Suprapubic skin (tissue), 4 donors: Measurements from ENCODE around the gene RFFL. TPM values are rescaled to one million over a fixed set of nuclear protein-coding genes. Genes with fewer than 3 reads are reported as not detected.

Experiments used
- DNase-seq, 2 donors: peaks; one replicate each; pipeline ENCODE4 v3.0.0-alpha.2; 2019; ENCODE audit warnings: low spot score in 2 of 2
- H3K27ac ChIP-seq: fragments of 200-600 bp; sonication (generic); one replicate; pipeline ENCODE4 v1.5.1; 2019
- H3K27me3 ChIP-seq: fragments of 200-600 bp; sonication (generic); one replicate; pipeline ENCODE4 v1.5.1; 2019
- H3K36me3 ChIP-seq: fragments of 200-600 bp; sonication (generic); one replicate; pipeline ENCODE4 v1.5.1; 2019
- H3K4me1 ChIP-seq: fragments of 200-600 bp; sonication (generic); one replicate; pipeline ENCODE4 v1.5.1; 2019
- H3K4me3 ChIP-seq: fragments of 200-600 bp; sonication (generic); one replicate; pipeline ENCODE4 v1.5.1; 2019; ENCODE audit warnings: mild to moderate bottlenecking
- H3K9me3 ChIP-seq: fragments of 200-600 bp; sonication (generic); one replicate; pipeline ENCODE4 v1.5.1; 2019
- CTCF ChIP-seq, 2 donors: fragments of 200-600 bp in 1 of 2; fragments of 450-650 bp in 1 of 2; sonication (generic) in 1 of 2; IDR thresholded peaks; one replicate each; pipeline ENCODE4 v1.5.1; 2016 to 2019; ENCODE audit warnings: antibody characterized with exemption in 2 of 2, mild to moderate bottlenecking in 1 of 2, moderate library complexity in 1 of 2
- EP300 ChIP-seq: sonication (generic); formaldehyde crosslinking; IDR thresholded peaks from one replicate; pipeline ENCODE4 v1.6.1; 2017; ENCODE audit warnings: antibody characterized with exemption
- POLR2A ChIP-seq, 2 donors: fragments of 450-650 bp; IDR thresholded peaks; one replicate each; pipeline ENCODE4 v1.6.1; 2017; ENCODE audit warnings: antibody characterized with exemption in 2 of 2, mild to moderate bottlenecking in 2 of 2, moderate library complexity in 2 of 2
- POLR2AphosphoS5 ChIP-seq, 3 donors: sonication (generic); formaldehyde crosslinking; IDR thresholded peaks; one replicate each; pipeline ENCODE4 v1.6.1; 2017; ENCODE audit warnings: antibody characterized with exemption in 3 of 3
- WGBS: methylation state at CpG from one replicate; pipeline ENCODE4 v1.1.5; 2018; 5-methylcytosine and 5-hydroxymethylcytosine counted together
- total RNA-seq, 4 donors: library from RNA; depleted of rRNA; stranded (reverse); fragments of >200 nt; gene quantifications; one replicate each; pipeline ENCODE4 v1.1.0, GENCODE V29; 2016

RFFL gene
- total RNA-seq, 4 donors from 2014 or later: 12.8 to 24.0 (median 16.6) TPM

- peak in 1 of 3 donors; percentile 17 for TF ChIP-seq POLR2AphosphoS5 (IDR thresholded peaks at IDR 0.05)
- no peak for TF ChIP-seq EP300
- no peak for TF ChIP-seq POLR2A (IDR thresholded peaks at IDR 0.05)
- no peak for TF ChIP-seq CTCF (IDR thresholded peaks at IDR 0.05)
- Histone ChIP-seq H3K36me3 (peaks cover 9% of the 10 kb centered on the region), H3K4me3 (no peak overlapping the region), H3K27ac (peak overlapping the region; percentile 79), H3K4me1 (peaks cover 34% of the 10 kb centered on the region), H3K9me3 (no peaks in the 10 kb centered on the region), H3K27me3 (no peaks in the 10 kb centered on the region)
- 67% methylated on average over 3 of the region's 3 CpGs for WGBS
- no peak for DNase-seq
These were observed 40.0 kb downstream of the RFFL start for GRCh38 chr17:35023538-35023937.

- 50% methylated on average over 8 of the region's 8 CpGs for WGBS
- Histone ChIP-seq H3K9me3 (no peaks in the 10 kb centered on the region), H3K4me3 (no peak overlapping the region), H3K27ac (peak overlapping the region; percentile 79), H3K27me3 (no peaks in the 10 kb centered on the region), H3K36me3 (peaks cover 9% of the 10 kb centered on the region), H3K4me1 (peaks cover 34% of the 10 kb centered on the region)
- DNase-seq: peak in 1 of 2 donors; percentile 74
- TF ChIP-seq EP300: peak; percentile 18
- no peak for TF ChIP-seq POLR2A (IDR thresholded peaks at IDR 0.05)
- no peak for TF ChIP-seq CTCF (IDR thresholded peaks at IDR 0.05)
These were observed 40.9 kb downstream of the RFFL start for GRCh38 chr17:35022536-35023063.

GRCh38 chr17:35021520-35022380, 41.8 kb downstream of the RFFL start:
- WGBS: 68% methylated on average over 11 of the region's 11 CpGs
- DNase-seq: no peak
- peaks cover 14% of the 10 kb centered on the region for H3K36me3 ChIP-seq

GRCh38 chr17:35019386-35020179, 43.9 kb downstream of the RFFL start:
- H3K9me3 ChIP-seq: no peaks in the 10 kb centered on the region
- H3K4me3 ChIP-seq: no peak overlapping the region
- no peak for DNase-seq
- peaks cover 34% of the 10 kb centered on the region for H3K4me1 ChIP-seq
- TF ChIP-seq CTCF (IDR thresholded peaks at IDR 0.05): no peak
- no peak for TF ChIP-seq POLR2AphosphoS5 (IDR thresholded peaks at IDR 0.05)
- TF ChIP-seq EP300: no peak
- peaks cover 26% of the 10 kb centered on the region for H3K36me3 ChIP-seq
- WGBS: 89% methylated on average over 6 of the region's 6 CpGs
- H3K27me3 ChIP-seq: no peaks in the 10 kb centered on the region
- H3K27ac ChIP-seq: peak overlapping the region; percentile 29

More at GRCh38 chr17:35021520-35022380, 41.8 kb downstream of the RFFL start:
- Histone ChIP-seq H3K27me3 (no peaks in the 10 kb centered on the region), H3K9me3 (no peaks in the 10 kb centered on the region), H3K4me1 (peaks cover 34% of the 10 kb centered on the region), H3K27ac (peak overlapping the region; percentile 79), H3K4me3 (no peak overlapping the region)
- TF ChIP-seq POLR2AphosphoS5 (IDR thresholded peaks at IDR 0.05) (no peak), EP300 (no peak), CTCF (IDR thresholded peaks at IDR 0.05) (no peak), POLR2A (IDR thresholded peaks at IDR 0.05) (no peak)

- no peak overlapping the region for H3K4me3 ChIP-seq
- TF ChIP-seq POLR2A (IDR thresholded peaks at IDR 0.05): no peak
- no peak for TF ChIP-seq EP300
- no peak for TF ChIP-seq POLR2AphosphoS5 (IDR thresholded peaks at IDR 0.05)
- no peak for TF ChIP-seq CTCF (IDR thresholded peaks at IDR 0.05)
- peaks cover 32% of the 10 kb centered on the region for H3K36me3 ChIP-seq
- H3K9me3 ChIP-seq: no peaks in the 10 kb centered on the region
- 61% methylated on average over 2 of the region's 2 CpGs for WGBS
- H3K27ac ChIP-seq: peak overlapping the region; percentile 29
- H3K27me3 ChIP-seq: no peaks in the 10 kb centered on the region
- no peak for DNase-seq
- peaks cover 32% of the 10 kb centered on the region for H3K4me1 ChIP-seq
These were observed 44.7 kb downstream of the RFFL start for GRCh38 chr17:35018814-35019213.
